Caco-2 (cell line): ENCODE measurements around the gene GPA33. TPM values are rescaled to one million over a fixed set of nuclear protein-coding genes. Genes with fewer than 3 reads are reported as not detected.

Experiments used
- BruUV-seq: library from RNA; stranded (reverse); fragments of 400-500 nt; replicated peaks from 2 replicates; lab custom pipeline; 2021; lab: Mats Ljungman, UMichigan
- CTCF ChIA-PET: fragments of 300-600 bp; sonication (Branson Sonifier 250); formaldehyde crosslinking; loops from one replicate; lab custom pipeline; 2022; ENCODE audit warnings: antibody characterized with exemption; lab: Charles Lee
- POLR2A ChIA-PET: fragments of 300-600 bp; sonication (Branson Sonifier 250); formaldehyde crosslinking; loops from one replicate; lab custom pipeline; 2022; ENCODE audit warnings: antibody characterized with exemption; lab: Charles Lee
- DNase-seq, 2 experiments: peaks; one replicate each; pipeline versions ENCODE4 v3.0.0 to v3.0.0-alpha.2; 2020 to 2022
- H3K27me3 ChIP-seq: replicated peaks from 2 replicates; pipeline ENCODE4 v1.6.0; 2011; ENCODE audit warnings: low read length; ENCODE audit not compliant: control insufficient read depth, insufficient read depth
- H3K36me3 ChIP-seq: 2 replicates; pipeline ENCODE4 v1.5.1; 2011; ENCODE audit warnings: low read length; ENCODE audit not compliant: control insufficient read depth, insufficient read depth
- H3K4me1 ChIP-seq: fragments of 250-450 bp; sonication (Bioruptor Pico); 2 replicates; pipeline ENCODE4 v1.5.1; 2020; ENCODE audit warnings: mild to moderate bottlenecking
- H3K4me3 ChIP-seq: 2 replicates; pipeline ENCODE4 v1.5.1; 2011; ENCODE audit warnings: low read depth, mild to moderate bottlenecking, control low read depth, low read length
- H3K9me3 ChIP-seq: fragments of 250-450 bp; sonication (Bioruptor Pico); 2 replicates; pipeline ENCODE4 v1.5.1; 2020; ENCODE audit warnings: mild to moderate bottlenecking, moderate library complexity
- H3K27ac Mint-ChIP-seq: one replicate; pipeline ENCODE4 v1.8.0; 2022; ENCODE audit warnings: mixed read lengths; ENCODE audit not compliant: unreplicated experiment
- H3K27me3 Mint-ChIP-seq: one replicate; pipeline ENCODE4 v1.8.0; 2022; ENCODE audit warnings: mixed read lengths; ENCODE audit not compliant: insufficient read depth, unreplicated experiment
- H3K36me3 Mint-ChIP-seq: one replicate; pipeline ENCODE4 v1.8.0; 2022; ENCODE audit warnings: mild to moderate bottlenecking, mixed read lengths; ENCODE audit not compliant: insufficient read depth, unreplicated experiment
- H3K4me1 Mint-ChIP-seq: one replicate; pipeline ENCODE4 v1.8.0; 2022; ENCODE audit warnings: low read depth, mixed read lengths; ENCODE audit not compliant: unreplicated experiment
- H3K4me3 Mint-ChIP-seq: one replicate; pipeline ENCODE4 v1.8.0; 2022; ENCODE audit warnings: mild to moderate bottlenecking, moderate library complexity, mixed read lengths; ENCODE audit not compliant: unreplicated experiment
- H3K9me3 Mint-ChIP-seq: one replicate; pipeline ENCODE4 v1.8.0; 2022; ENCODE audit warnings: mixed read lengths; ENCODE audit not compliant: unreplicated experiment
- CTCF ChIP-seq, 2 experiments: fragments of 200-600 bp in 1 of 2; IDR thresholded peaks; 1 replicate in 1 of 2; 2 replicates in 1 of 2; pipeline versions ENCODE4 v1.5.1 to v1.8.0; 2011 to 2022; ENCODE audit warnings: antibody characterized with exemption in 1 of 2, control low read depth in 1 of 2, inconsistent platforms in 1 of 2, low read depth in 1 of 2, low read length in 1 of 2, mild to moderate bottlenecking in 1 of 2, moderate library complexity in 1 of 2; ENCODE audit not compliant: insufficient read depth in 1 of 2, severe bottlenecking in 1 of 2, unreplicated experiment in 1 of 2
- intact Hi-C: fragments of 100-400 bp; cut with micrococcal nuclease; formaldehyde crosslinking; loops from one replicate; pipeline ENCODE4 v1.10.0; 2022; ENCODE audit not compliant: unreplicated experiment
- total RNA-seq: library from RNA; stranded (reverse); gene quantifications from 2 replicates; pipeline ENCODE4 v1.2.3, GENCODE V29; 2022

Gene GPA33
- total RNA-seq, 1 experiment from 2014 or later: not detected

GRCh38 chr1:167022384-167022783, 67.8 kb downstream of the GPA33 start:
- no peaks in the 10 kb centered on the region for H3K4me1 Mint-ChIP-seq
- Histone ChIP-seq H3K4me3 (no peak overlapping the region), H3K9me3 (no peaks in the 10 kb centered on the region; the same call in 1 of the 2 replicates), H3K4me1 (no peaks in the 10 kb centered on the region), H3K27me3 (no peaks in the 10 kb centered on the region), H3K36me3 (no peaks in the 10 kb centered on the region)
- no peaks in the 10 kb centered on the region for H3K36me3 Mint-ChIP-seq
- BruUV-seq: no TSS peak
- H3K9me3 Mint-ChIP-seq: peaks cover 13% of the 10 kb centered on the region
- ChIA-PET CTCF (no interaction called here), POLR2A (no interaction called here)
- H3K27me3 Mint-ChIP-seq: peaks cover 9% of the 10 kb centered on the region
- no peak for DNase-seq
- H3K4me3 Mint-ChIP-seq: no peak overlapping the region
- no peak overlapping the region for H3K27ac Mint-ChIP-seq
- intact Hi-C loops: no loop called here
- TF ChIP-seq CTCF (IDR thresholded peaks at IDR 0.05; ENCODE audit: insufficient read depth in 1 of 2, low read depth in 1 of 2, low read length in 1 of 2, severe bottlenecking in 1 of 2, unreplicated experiment in 1 of 2): no peak

- Mint-ChIP-seq H3K4me3 (no peak overlapping the region), H3K4me1 (no peaks in the 10 kb centered on the region), H3K9me3 (no peaks in the 10 kb centered on the region), H3K27me3 (peaks cover 10% of the 10 kb centered on the region), H3K36me3 (no peaks in the 10 kb centered on the region), H3K27ac (no peak overlapping the region)
- H3K36me3 ChIP-seq: no peaks in the 10 kb centered on the region
- H3K27me3 ChIP-seq: no peaks in the 10 kb centered on the region
- POLR2A ChIA-PET: no interaction called here
- DNase-seq: no peak
- no peak for TF ChIP-seq CTCF (IDR thresholded peaks at IDR 0.05; ENCODE audit: insufficient read depth in 1 of 2, low read depth in 1 of 2, low read length in 1 of 2, severe bottlenecking in 1 of 2, unreplicated experiment in 1 of 2)
- CTCF ChIA-PET: no interaction called here
- no TSS peak for BruUV-seq
- no peaks in the 10 kb centered on the region for H3K9me3 ChIP-seq
- intact Hi-C loops: no loop called here
- no peaks in the 10 kb centered on the region for H3K4me1 ChIP-seq
- H3K4me3 ChIP-seq: no peak overlapping the region
Observed at GRCh38 chr1:167016100-167016750, 74.0 kb downstream of the GPA33 start.

GRCh38 chr1:167013108-167013929, 76.9 kb downstream of the GPA33 start:
- Histone ChIP-seq H3K4me3 (no peak overlapping the region), H3K4me1 (no peaks in the 10 kb centered on the region), H3K36me3 (no peaks in the 10 kb centered on the region), H3K27me3 (no peaks in the 10 kb centered on the region), H3K9me3 (no peaks in the 10 kb centered on the region)
- Mint-ChIP-seq H3K4me3 (no peak overlapping the region), H3K4me1 (no peaks in the 10 kb centered on the region), H3K9me3 (no peaks in the 10 kb centered on the region), H3K27ac (no peak overlapping the region), H3K36me3 (no peaks in the 10 kb centered on the region), H3K27me3 (peaks cover 18% of the 10 kb centered on the region)
- POLR2A ChIA-PET: no interaction called here
- BruUV-seq: no TSS peak
- CTCF ChIA-PET: no interaction called here
- DNase-seq: no peak
- no peak for TF ChIP-seq CTCF (IDR thresholded peaks at IDR 0.05; ENCODE audit: insufficient read depth in 1 of 2, low read depth in 1 of 2, low read length in 1 of 2, severe bottlenecking in 1 of 2, unreplicated experiment in 1 of 2)
- intact Hi-C loops: no loop called here
